Endothelial cell of umbilical vein (primary cell): ENCODE measurements around the gene TRIM2. TPM values are rescaled to one million over a fixed set of nuclear protein-coding genes. Genes with fewer than 3 reads are reported as not detected.

Experiments
- BruUV-seq: library from RNA; stranded (reverse); fragments of 400-500 nt; replicated peaks from 2 replicates; lab custom pipeline; 2021; lab: Mats Ljungman, UMichigan
- CTCF ChIA-PET: fragments of 300-600, 350-600 bp; sonication (Branson Sonifier 250); formaldehyde crosslinking; loops from one replicate; lab custom pipeline; 2021; ENCODE audit warnings: antibody characterized with exemption, inconsistent platforms; lab: Charles Lee
- POLR2A ChIA-PET: fragments of 300-600, 350-600 bp; sonication (Branson Sonifier 250); formaldehyde crosslinking; loops from one replicate; lab custom pipeline; 2021; ENCODE audit warnings: antibody characterized with exemption, inconsistent platforms; lab: Charles Lee
- DNase-seq: peaks from one replicate; pipeline ENCODE4 v3.0.0-alpha.2; 2011; ENCODE audit warnings: low read depth, low spot score
- FAIRE-seq: peaks from 2 replicates; lab custom pipeline; 2011; peaks lifted over from hg19 to GRCh38; lab: Jason Lieb, UNC
- H2AFZ ChIP-seq: 2 replicates; pipeline ENCODE4 v1.6.0; 2012; ENCODE audit warnings: low read depth, low read length, control low read depth, inconsistent platforms
- H3K27ac ChIP-seq: 2 replicates; pipeline ENCODE4 v1.5.1; 2011; ENCODE audit warnings: low read depth, mild to moderate bottlenecking, control low read depth, low read length, moderate library complexity; ENCODE audit not compliant: insufficient read depth
- H3K27me3 ChIP-seq, 2 experiments: 2 replicates each; pipeline versions ENCODE4 v1.6.0 to v1.6.1; 2011; ENCODE audit warnings: low read length in 2 of 2, mixed read lengths in 1 of 2; ENCODE audit not compliant: control insufficient read depth in 2 of 2, insufficient read depth in 2 of 2
- H3K36me3 ChIP-seq, 2 experiments: 2 replicates in 1 of 2; 3 replicates in 1 of 2; pipeline ENCODE4 v1.5.1; 2011; ENCODE audit warnings: low read length in 2 of 2, mild to moderate bottlenecking in 1 of 2, moderate library complexity in 1 of 2; ENCODE audit not compliant: control insufficient read depth in 2 of 2, insufficient read depth in 2 of 2; ENCODE audit errors: extremely low read depth in 1 of 2
- H3K4me1 ChIP-seq: 3 replicates; pipeline ENCODE4 v1.5.1; 2011; ENCODE audit warnings: mild to moderate bottlenecking, low read length; ENCODE audit not compliant: control insufficient read depth, insufficient read depth; ENCODE audit errors: extremely low read depth
- H3K4me2 ChIP-seq: 2 replicates; pipeline ENCODE4 v1.6.1; 2011; ENCODE audit warnings: low read length, control low read depth, mixed read lengths; ENCODE audit not compliant: insufficient read depth
- H3K4me3 ChIP-seq, 3 experiments: fragments of 200-600 bp in 1 of 3; sonication (generic), shearing (Covaris generic) in 1 of 3; replicated peaks in 1 of 3; 2 replicates each; pipeline ENCODE4 v1.5.1; 2011 to 2016; ENCODE audit warnings: control low read depth in 3 of 3, low read length in 3 of 3, mild to moderate bottlenecking in 2 of 3, inconsistent platforms in 1 of 3, low read depth in 1 of 3, moderate library complexity in 1 of 3; ENCODE audit not compliant: insufficient read depth in 1 of 3
- H3K79me2 ChIP-seq: 2 replicates; pipeline ENCODE4 v1.6.0; 2012; ENCODE audit warnings: low read length, inconsistent platforms; ENCODE audit not compliant: control insufficient read depth, insufficient read depth
- H3K9ac ChIP-seq: replicated peaks from 2 replicates; pipeline ENCODE3; 2011; ENCODE audit warnings: low read length, control low read depth; ENCODE audit not compliant: insufficient read depth; ENCODE audit errors: extremely low read depth
- H3K9me1 ChIP-seq: replicated peaks from 3 replicates; pipeline ENCODE4 v1.6.0; 2011; ENCODE audit warnings: mild to moderate bottlenecking, low read length; ENCODE audit not compliant: control insufficient read depth, insufficient read depth; ENCODE audit errors: extremely low read depth
- H3K9me3 ChIP-seq: replicated peaks from 2 replicates; pipeline ENCODE4 v1.5.1; 2012; ENCODE audit warnings: low read length, inconsistent platforms; ENCODE audit not compliant: control insufficient read depth, insufficient read depth
- H4K20me1 ChIP-seq: replicated peaks from 2 replicates; pipeline ENCODE3; 2011; ENCODE audit warnings: mild to moderate bottlenecking, low read length; ENCODE audit not compliant: control insufficient read depth, insufficient read depth; ENCODE audit errors: extremely low read depth
- EZH2 ChIP-seq: IDR thresholded peaks from 2 replicates; pipeline ENCODE4 v1.6.1; 2012; ENCODE audit warnings: borderline replicate concordance, low read depth, mild to moderate bottlenecking, moderate library complexity, low read length, inconsistent platforms; ENCODE audit not compliant: severe bottlenecking
- JUN ChIP-seq: IDR thresholded peaks from 2 replicates; pipeline ENCODE4 v1.6.1; 2011; ENCODE audit warnings: borderline replicate concordance, low read depth; ENCODE audit not compliant: insufficient read length, insufficient read depth
- POLR2AphosphoS5 ChIP-seq: IDR thresholded peaks from 2 replicates; pipeline ENCODE4 v1.6.1; 2012; ENCODE audit warnings: low read depth, mild to moderate bottlenecking, control low read depth, low read length, moderate library complexity; ENCODE audit not compliant: insufficient read depth
- dilution Hi-C: fragments of 300-500 bp; cut with MboI; formaldehyde crosslinking; loops from one replicate; pipeline ENCODE4 v1.15.0; 2019; ENCODE audit warnings: low sequenced_read_pairs; ENCODE audit not compliant: extremely low pct_ligation_motif_present
- intact Hi-C: fragments of 100-400 bp; cut with micrococcal nuclease; formaldehyde crosslinking; loops from one replicate; pipeline ENCODE4 v1.10.0; 2022
- polyA plus RNA-seq, 4 experiments: library from polyadenylated mRNA; depleted of rRNA in 3 of 4; stranded (reverse) in 3 of 4; unstranded in 1 of 4; fragments of >200 nt; gene quantifications; 2 replicates each; pipeline versions ENCODE4 v1.2.1 to v1.2.3, GENCODE V29; 2011 to 2012; ENCODE audit warnings: missing spikeins in 1 of 4
- total RNA-seq: library from RNA; stranded (reverse); gene quantifications from 2 replicates; pipeline ENCODE4 v1.2.3, GENCODE V29; 2021
- TF ChIP-seq, protein P1 (sequence below), 2 donors: IDR thresholded peaks; 1 replicate in 1 of 2; 2 replicates in 1 of 2; pipeline ENCODE4 v1.5.1; 2011; ENCODE audit warnings: low read length in 2 of 2, mild to moderate bottlenecking in 2 of 2, moderate library complexity in 2 of 2, control low read depth in 1 of 2, inconsistent platforms in 1 of 2, low read depth in 1 of 2; ENCODE audit not compliant: insufficient read depth in 1 of 2; ENCODE audit errors: extremely low read depth in 1 of 2
- TF ChIP-seq, protein P2 (sequence below): IDR thresholded peaks from 2 replicates; pipeline ENCODE4 v1.6.1; 2011; ENCODE audit not compliant: insufficient read depth, insufficient read length

The TRIM2 gene
- total and polyA plus RNA-seq, 2 donors (not counting 3 experiments of a cell fraction or from before 2014, with no cell fraction given) = 6.8 to 19.7 TPM

DNA sequence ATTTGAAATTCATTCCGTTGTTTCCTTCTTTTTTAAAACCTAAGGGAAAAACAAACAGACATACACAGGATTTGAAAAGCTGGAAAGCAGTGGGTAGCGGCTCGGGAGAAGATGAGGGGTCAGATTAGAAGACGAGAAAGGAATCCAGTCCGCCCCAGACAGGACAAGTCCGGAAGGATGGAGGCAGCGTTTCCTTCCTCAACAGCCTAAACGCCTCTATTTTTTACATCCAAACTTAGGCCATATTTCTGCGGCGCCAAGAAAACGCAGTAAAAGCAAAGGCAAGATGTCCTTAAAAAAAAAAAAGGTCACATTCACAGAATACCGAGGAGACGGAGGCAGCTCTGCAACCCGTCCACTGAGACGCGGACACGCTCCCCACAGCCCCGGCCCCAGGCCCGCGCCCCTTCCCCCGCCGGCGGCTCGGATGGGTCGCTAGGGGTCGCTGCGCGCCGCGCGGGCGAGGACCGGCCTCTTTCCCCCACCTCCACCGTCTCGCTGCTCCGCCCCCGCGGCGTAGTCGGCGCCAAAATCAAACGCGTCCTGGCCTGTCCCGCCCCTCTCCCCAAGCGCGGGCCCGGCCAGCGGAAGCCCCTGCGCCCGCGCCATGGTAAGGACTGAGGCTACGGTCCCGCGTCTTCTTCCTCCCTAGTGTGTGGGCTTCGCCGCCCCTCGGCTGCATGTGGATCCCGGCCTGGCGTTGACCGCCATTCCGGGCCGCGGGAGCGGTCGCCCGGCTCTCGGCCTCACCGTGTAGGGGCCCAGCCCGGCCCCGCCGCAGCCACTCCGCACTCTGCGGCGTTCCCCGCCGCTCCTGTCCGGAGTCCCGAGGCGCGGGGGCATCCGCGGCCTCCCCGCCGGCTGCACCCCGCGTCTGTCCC lies 140.1 kb downstream of the TRIM2 start, which contains the start of gene MND1:
Gene MND1 (plus strand): TSS at position 558 of the 881 bp plus-strand sequence. CDS start 50 bp downstream, at position 608.
- intact Hi-C loops = loop anchor here (1.0 to 2.0 kb wide), 7 partner anchors 88 to 406 kb away; no protein-coding TSS in a partner anchor
- DNase-seq (peak; percentile 77), FAIRE-seq (peak; percentile 18)
- no peaks in the 10 kb centered on the region for H4K20me1 ChIP-seq
- dilution Hi-C loops = no loop called here
- H3K4me1 ChIP-seq = peaks cover 25% of the 10 kb centered on the region
- H3K4me2 ChIP-seq = peak within 1 kb of the TSS; percentile 83
- H2AFZ ChIP-seq = peak within 1 kb of the TSS; percentile 91
- no peaks in the 10 kb centered on the region for H3K27me3 ChIP-seq
- peaks cover 4% of the 10 kb centered on the region for H3K79me2 ChIP-seq
- TSS peak; percentile 55 for BruUV-seq
- ChIA-PET POLR2A (no interaction called here), CTCF (interaction anchor here (0.6 to 6.9 kb wide), 6 partner anchors 14 to 229 kb away, joined by 3 to 129 read pairs (median 4); no protein-coding TSS in a partner anchor)
- H3K36me3 ChIP-seq = no peaks in the 10 kb centered on the region
- TF ChIP-seq JUN = no peak
- no peak for TF ChIP-seq EZH2
- TF ChIP-seq, protein P1, sequence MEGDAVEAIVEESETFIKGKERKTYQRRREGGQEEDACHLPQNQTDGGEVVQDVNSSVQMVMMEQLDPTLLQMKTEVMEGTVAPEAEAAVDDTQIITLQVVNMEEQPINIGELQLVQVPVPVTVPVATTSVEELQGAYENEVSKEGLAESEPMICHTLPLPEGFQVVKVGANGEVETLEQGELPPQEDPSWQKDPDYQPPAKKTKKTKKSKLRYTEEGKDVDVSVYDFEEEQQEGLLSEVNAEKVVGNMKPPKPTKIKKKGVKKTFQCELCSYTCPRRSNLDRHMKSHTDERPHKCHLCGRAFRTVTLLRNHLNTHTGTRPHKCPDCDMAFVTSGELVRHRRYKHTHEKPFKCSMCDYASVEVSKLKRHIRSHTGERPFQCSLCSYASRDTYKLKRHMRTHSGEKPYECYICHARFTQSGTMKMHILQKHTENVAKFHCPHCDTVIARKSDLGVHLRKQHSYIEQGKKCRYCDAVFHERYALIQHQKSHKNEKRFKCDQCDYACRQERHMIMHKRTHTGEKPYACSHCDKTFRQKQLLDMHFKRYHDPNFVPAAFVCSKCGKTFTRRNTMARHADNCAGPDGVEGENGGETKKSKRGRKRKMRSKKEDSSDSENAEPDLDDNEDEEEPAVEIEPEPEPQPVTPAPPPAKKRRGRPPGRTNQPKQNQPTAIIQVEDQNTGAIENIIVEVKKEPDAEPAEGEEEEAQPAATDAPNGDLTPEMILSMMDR (IDR thresholded peaks at IDR 0.05; ENCODE audit: extremely low read depth in 1 of 2, insufficient read depth in 1 of 2, low read depth in 1 of 2, low read length in 2 of 2) = peak; percentile 77 to 87
- peak; percentile 27 for TF ChIP-seq POLR2AphosphoS5
- TF ChIP-seq, protein P2, sequence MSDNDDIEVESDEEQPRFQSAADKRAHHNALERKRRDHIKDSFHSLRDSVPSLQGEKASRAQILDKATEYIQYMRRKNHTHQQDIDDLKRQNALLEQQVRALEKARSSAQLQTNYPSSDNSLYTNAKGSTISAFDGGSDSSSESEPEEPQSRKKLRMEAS = peak; percentile 5
- no peaks in the 10 kb centered on the region for H3K9me1 ChIP-seq
- H3K4me3 ChIP-seq = peak within 1 kb of the TSS; percentile 54 to 82 (median 76)
- H3K9ac ChIP-seq = peak within 1 kb of the TSS; percentile 68
- peak within 1 kb of the TSS; percentile 78 for H3K27ac ChIP-seq
- no peaks in the 10 kb centered on the region for H3K9me3 ChIP-seq
